Mesothelial cell of epicardium (in vitro differentiated cells): ENCODE results near the gene MAPKAPK2. TPM values are rescaled to one million over a fixed set of nuclear protein-coding genes. Genes with fewer than 3 reads are reported as not detected.

Experiments used
- DNase-seq, 2 experiments: peaks; one replicate each; pipeline ENCODE4 v3.0.0; 2021; ENCODE audit warnings: low spot score in 2 of 2; ENCODE audit not compliant: unreplicated experiment in 2 of 2
- H3K27ac Mint-ChIP-seq: 2 replicates; pipeline ENCODE4 v1.8.0; 2021; ENCODE audit warnings: mixed read lengths
- H3K27me3 Mint-ChIP-seq: 2 replicates; pipeline ENCODE4 v1.8.0; 2021; ENCODE audit warnings: low read depth, mixed read lengths
- H3K36me3 Mint-ChIP-seq: 2 replicates; pipeline ENCODE4 v1.8.0; 2021; ENCODE audit warnings: mixed read lengths
- H3K4me1 Mint-ChIP-seq: 2 replicates; pipeline ENCODE4 v1.8.0; 2021; ENCODE audit warnings: mixed read lengths
- H3K4me3 Mint-ChIP-seq: 2 replicates; pipeline ENCODE4 v1.8.0; 2021; ENCODE audit warnings: mild to moderate bottlenecking, moderate library complexity, mixed read lengths
- H3K9me3 Mint-ChIP-seq: 2 replicates; pipeline ENCODE4 v1.8.0; 2021; ENCODE audit warnings: mixed read lengths
- CTCF ChIP-seq: fragments of 200-600 bp; sonication (generic); IDR thresholded peaks from one replicate; pipeline ENCODE4 v1.5.0; 2021; ENCODE audit warnings: antibody characterized with exemption; ENCODE audit not compliant: unreplicated experiment
- total RNA-seq: library from RNA; stranded (reverse); gene quantifications from 3 replicates; pipeline ENCODE4 v1.2.1, GENCODE V29; 2021

The MAPKAPK2 gene
- total RNA-seq, 1 donor from 2014 or later: 60.2 TPM

- Mint-ChIP-seq H3K27ac (no peak overlapping the region), H3K27me3 (no peaks in the 10 kb centered on the region), H3K4me3 (no peak overlapping the region), H3K36me3 (no peaks in the 10 kb centered on the region), H3K4me1 (peaks cover 52% of the 10 kb centered on the region), H3K9me3 (no peaks in the 10 kb centered on the region)
- TF ChIP-seq CTCF: no peak
- no peak for DNase-seq
Observed at GRCh38 chr1:206706298-206706791, 21.6 kb downstream of the MAPKAPK2 start.

DNA sequence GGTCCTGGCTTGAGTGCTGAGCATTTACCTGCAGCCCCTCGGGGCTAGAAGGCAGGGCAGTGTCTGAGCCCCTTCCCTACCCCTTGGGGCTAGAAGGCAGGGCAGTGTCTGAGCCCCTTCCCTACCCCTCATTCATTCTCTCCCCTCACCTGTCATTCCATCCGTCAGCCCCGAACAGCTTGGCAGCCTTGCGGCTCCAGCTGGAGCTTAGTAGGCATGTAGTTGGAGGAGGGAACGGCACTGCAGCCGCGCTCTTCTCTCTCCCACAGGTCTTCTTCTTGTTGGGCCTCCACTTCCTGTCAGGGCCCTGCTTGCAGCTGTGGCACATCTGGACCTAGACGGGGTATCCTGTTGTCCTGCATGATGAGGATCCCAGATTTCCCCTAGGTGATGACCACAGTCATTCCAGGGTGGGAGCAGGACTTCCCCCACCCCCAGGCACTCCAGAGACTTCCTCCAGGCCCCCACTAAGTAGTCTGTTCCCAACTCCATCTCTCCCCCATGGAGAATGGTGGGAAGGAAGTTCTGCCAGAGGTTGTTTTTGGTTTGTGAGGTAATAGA is 22.2 kb downstream of the MAPKAPK2 start:
- Mint-ChIP-seq H3K36me3 (no peaks in the 10 kb centered on the region), H3K9me3 (no peaks in the 10 kb centered on the region), H3K4me3 (no peak overlapping the region), H3K27ac (no peak overlapping the region), H3K4me1 (peaks cover 52% of the 10 kb centered on the region), H3K27me3 (no peaks in the 10 kb centered on the region)
- TF ChIP-seq CTCF: no peak
- DNase-seq: no peak

- H3K27me3 Mint-ChIP-seq: no peaks in the 10 kb centered on the region
- H3K36me3 Mint-ChIP-seq: no peaks in the 10 kb centered on the region
- no peaks in the 10 kb centered on the region for H3K9me3 Mint-ChIP-seq
- H3K4me3 Mint-ChIP-seq: no peak overlapping the region
- H3K27ac Mint-ChIP-seq: no peak overlapping the region
- peaks cover 43% of the 10 kb centered on the region for H3K4me1 Mint-ChIP-seq
- DNase-seq: no peak
- no peak for TF ChIP-seq CTCF
Observed at GRCh38 chr1:206708058-206708457, 23.4 kb downstream of the MAPKAPK2 start.

GRCh38 chr1:206708882-206709281 is 24.2 kb downstream of the MAPKAPK2 start:
- no peak overlapping the region for H3K27ac Mint-ChIP-seq
- H3K4me1 Mint-ChIP-seq: peaks cover 44% of the 10 kb centered on the region
- no peaks in the 10 kb centered on the region for H3K9me3 Mint-ChIP-seq
- H3K27me3 Mint-ChIP-seq: no peaks in the 10 kb centered on the region
- no peak overlapping the region for H3K4me3 Mint-ChIP-seq
- DNase-seq: no peak
- no peak for TF ChIP-seq CTCF
- H3K36me3 Mint-ChIP-seq: no peaks in the 10 kb centered on the region

DNA sequence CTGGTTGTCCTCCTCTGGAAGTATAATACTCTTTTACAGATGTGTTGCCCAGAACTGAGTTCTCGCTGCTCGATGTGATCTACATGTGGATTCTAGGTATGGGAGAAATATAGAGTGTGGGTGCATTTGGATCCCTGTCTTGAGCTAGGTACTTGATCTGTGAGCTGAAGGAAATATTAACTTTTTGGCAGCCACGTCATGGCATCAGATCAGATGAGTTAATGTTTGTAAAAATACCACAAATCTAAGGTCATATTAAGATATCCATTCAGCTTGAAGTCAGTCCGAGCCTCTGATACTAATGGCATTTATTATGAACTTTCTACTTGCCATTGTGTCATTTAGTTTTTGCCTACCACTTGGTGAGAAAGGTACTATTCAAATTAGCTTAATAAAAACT is 24.6 kb downstream of the MAPKAPK2 start:
- H3K4me3 Mint-ChIP-seq: no peak overlapping the region
- DNase-seq: no peak

More for the DNA sequence above, 24.6 kb downstream of the MAPKAPK2 start:
- no peaks in the 10 kb centered on the region for H3K27me3 Mint-ChIP-seq
- H3K4me1 Mint-ChIP-seq: peaks cover 47% of the 10 kb centered on the region
- H3K27ac Mint-ChIP-seq: no peak overlapping the region
- TF ChIP-seq CTCF: no peak
- no peaks in the 10 kb centered on the region for H3K36me3 Mint-ChIP-seq
- H3K9me3 Mint-ChIP-seq: no peaks in the 10 kb centered on the region
